ENCODE data around the gene PDZD2. TPM values are rescaled to one million over a fixed set of nuclear protein-coding genes. Genes with fewer than 3 reads are reported as not detected.

The PDZD2 gene
- total and polyA plus RNA-seq, 4 experiments from 2014 or later, result 0.07 to 1.1 (median 0.68) TPM

- H3K27ac ChIP-seq (ENCODE audit: low read depth, low read length), result no peak overlapping the region
- peaks cover 0 to 5% of the 10 kb centered on the region in 2 donors for H3K9me3 ChIP-seq (ENCODE audit: control insufficient read depth in 1 of 2, low read length in 2 of 2)
- Mint-ChIP-seq H3K4me1 (peaks cover 2 to 18% (median 15%) of the 10 kb centered on the region in 4 donors), H3K9me3 (peaks cover 0 to 18% (median 13%) of the 10 kb centered on the region in 8 donors), H3K27ac (peak overlapping the region in 1 of 7 donors; percentile 55), H3K4me3 (peak overlapping the region; percentile 61 to 81 (median 75)), H3K36me3 (peaks cover 0 to 5% of the 10 kb centered on the region in 2 donors), H3K27me3 (peaks cover 24 to 29% of the 10 kb centered on the region in 2 donors)
- intact Hi-C loops (cut with micrococcal nuclease), result no loop called here
- CTCF ChIA-PET (ENCODE audit: partially characterized antibody), result interaction anchor here (1.3 kb wide), 1 partner anchor 238 kb away, joined by 4 read pairs; no protein-coding TSS in a partner anchor
- no peak overlapping the region for H3K4me3 ChIP-seq (ENCODE audit: low read length in 2 of 2)
- no peak for DNase-seq
- H3K27me3 ChIP-seq (ENCODE audit: insufficient read depth, low read length), result no peaks in the 10 kb centered on the region
- POLR2A ChIA-PET (ENCODE audit: partially characterized antibody), result no interaction called here
- no peaks in the 10 kb centered on the region for H3K36me3 ChIP-seq (ENCODE audit: insufficient read depth, low read length)
- H3K4me1 ChIP-seq (ENCODE audit: insufficient read depth, low read length), result peaks cover 11% of the 10 kb centered on the region
Measured at GRCh38 chr5:31854181-31855133, 215.5 kb downstream of the PDZD2 start.

- no peak overlapping the region for H3K27ac ChIP-seq (ENCODE audit: low read depth, low read length)
- Mint-ChIP-seq H3K4me3 (peak overlapping the region; percentile 43 to 86 (median 68)), H3K4me1 (peaks cover 2 to 18% (median 15%) of the 10 kb centered on the region in 4 donors), H3K9me3 (peaks cover 0 to 28% (median 22%) of the 10 kb centered on the region in 8 donors), H3K27me3 (peaks cover 24 to 30% of the 10 kb centered on the region in 2 donors), H3K36me3 (peaks cover 1 to 7% of the 10 kb centered on the region in 2 donors), H3K27ac (peak overlapping the region in 3 of 7 donors; percentile 11 to 55 (median 53))
- CTCF ChIA-PET (ENCODE audit: partially characterized antibody), result interaction anchor here (1.3 kb wide), 1 partner anchor 237 kb away, joined by 4 read pairs; no protein-coding TSS in a partner anchor
- no peak for DNase-seq
- intact Hi-C loops (cut with micrococcal nuclease), result no loop called here
- peaks cover 0 to 5% of the 10 kb centered on the region in 2 donors for H3K9me3 ChIP-seq (ENCODE audit: control insufficient read depth in 1 of 2, low read length in 2 of 2)
- peaks cover 11% of the 10 kb centered on the region for H3K4me1 ChIP-seq (ENCODE audit: insufficient read depth, low read length)
- H3K4me3 ChIP-seq (ENCODE audit: low read length in 2 of 2), result no peak overlapping the region
- POLR2A ChIA-PET (ENCODE audit: partially characterized antibody), result no interaction called here
- no peaks in the 10 kb centered on the region for H3K36me3 ChIP-seq (ENCODE audit: insufficient read depth, low read length)
- no peaks in the 10 kb centered on the region for H3K27me3 ChIP-seq (ENCODE audit: insufficient read depth, low read length)
Measured at GRCh38 chr5:31855134-31856040, 216.5 kb downstream of the PDZD2 start.

GRCh38 chr5:31859096-31859495 is 220.2 kb downstream of the PDZD2 start:
- intact Hi-C loops (cut with micrococcal nuclease), result no loop called here
- peaks cover 17 to 23% of the 10 kb centered on the region in 2 donors for H3K27me3 Mint-ChIP-seq
- no peak overlapping the region for H3K27ac Mint-ChIP-seq
- no peak for DNase-seq
- peaks cover 2 to 7% of the 10 kb centered on the region in 2 donors for H3K36me3 Mint-ChIP-seq
- Histone ChIP-seq H3K9me3 (ENCODE audit: control insufficient read depth in 1 of 2, low read length in 2 of 2) (peaks cover 0 to 5% of the 10 kb centered on the region in 2 donors), H3K4me3 (ENCODE audit: low read length in 2 of 2) (no peak overlapping the region), H3K27ac (ENCODE audit: low read depth, low read length) (no peak overlapping the region), H3K4me1 (ENCODE audit: insufficient read depth, low read length) (peaks cover 11% of the 10 kb centered on the region), H3K36me3 (ENCODE audit: insufficient read depth, low read length) (no peaks in the 10 kb centered on the region), H3K27me3 (ENCODE audit: insufficient read depth, low read length) (no peaks in the 10 kb centered on the region)
- no peak overlapping the region for H3K4me3 Mint-ChIP-seq
- ChIA-PET POLR2A (ENCODE audit: partially characterized antibody) (no interaction called here), CTCF (ENCODE audit: partially characterized antibody) (no interaction called here)
- peaks cover 0 to 40% (median 31%) of the 10 kb centered on the region in 8 donors for H3K9me3 Mint-ChIP-seq
- peaks cover 4 to 16% (median 13%) of the 10 kb centered on the region in 4 donors for H3K4me1 Mint-ChIP-seq

GRCh38 chr5:31860278-31860677 is 221.3 kb downstream of the PDZD2 start:
- Histone ChIP-seq H3K27ac (ENCODE audit: low read depth, low read length) (no peak overlapping the region), H3K27me3 (ENCODE audit: insufficient read depth, low read length) (no peaks in the 10 kb centered on the region), H3K4me3 (ENCODE audit: low read length in 2 of 2) (no peak overlapping the region), H3K36me3 (ENCODE audit: insufficient read depth, low read length) (no peaks in the 10 kb centered on the region), H3K4me1 (ENCODE audit: insufficient read depth, low read length) (peaks cover 2% of the 10 kb centered on the region), H3K9me3 (ENCODE audit: control insufficient read depth in 1 of 2, low read length in 2 of 2) (peaks cover 0 to 5% of the 10 kb centered on the region in 2 donors)
- CTCF ChIA-PET (ENCODE audit: partially characterized antibody), result no interaction called here
- Mint-ChIP-seq H3K36me3 (peaks cover 2 to 7% of the 10 kb centered on the region in 2 donors), H3K27me3 (peaks cover 11 to 19% of the 10 kb centered on the region in 2 donors), H3K27ac (no peak overlapping the region), H3K9me3 (peaks cover 0 to 42% (median 31%) of the 10 kb centered on the region in 8 donors), H3K4me3 (no peak overlapping the region), H3K4me1 (peaks cover 2 to 9% (median 4%) of the 10 kb centered on the region in 4 donors)
- intact Hi-C loops (cut with micrococcal nuclease), result no loop called here
- no peak for DNase-seq
- POLR2A ChIA-PET (ENCODE audit: partially characterized antibody), result no interaction called here

DNA sequence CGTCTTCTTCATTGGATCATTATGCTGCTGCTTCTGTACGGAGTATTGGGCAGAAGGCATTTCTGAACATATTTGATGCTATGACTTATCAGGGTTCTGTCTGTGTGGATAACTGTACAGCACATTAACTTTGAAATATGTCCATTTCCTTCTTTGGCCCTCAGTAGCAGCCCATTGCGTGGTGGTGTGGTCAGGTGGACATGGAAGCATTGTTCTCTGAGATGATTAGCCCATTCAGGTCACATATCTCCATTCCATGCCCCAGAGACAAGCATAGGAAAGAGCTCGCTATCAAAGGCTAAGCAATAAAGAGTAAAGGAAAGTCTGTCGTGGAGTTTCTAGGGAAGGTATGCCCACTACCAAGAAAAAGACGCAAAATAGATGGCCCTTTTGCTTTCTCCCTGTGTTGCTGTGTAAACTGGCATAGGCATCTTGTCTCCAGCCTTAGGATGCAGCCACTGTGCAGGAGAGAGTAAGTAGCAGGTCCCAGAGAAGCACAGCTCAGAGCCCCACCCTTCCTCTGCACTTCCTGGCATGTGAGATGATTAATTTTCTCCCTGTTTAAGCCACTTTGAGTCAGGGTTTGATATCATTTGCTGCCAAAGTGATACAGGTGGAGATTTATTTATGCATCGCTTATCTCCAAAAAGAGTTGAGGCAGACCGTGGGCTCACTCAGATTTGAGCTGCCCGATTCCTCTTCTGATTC is 221.9 kb downstream of the PDZD2 start:
- Mint-ChIP-seq H3K4me1 (peaks cover 0 to 3% (median under 1%) of the 10 kb centered on the region in 4 donors), H3K9me3 (peaks cover 0 to 42% (median 31%) of the 10 kb centered on the region in 8 donors), H3K4me3 (peak overlapping the region in 1 of 8 donors; percentile 17), H3K27ac (no peak overlapping the region), H3K36me3 (peaks cover 2 to 7% of the 10 kb centered on the region in 2 donors), H3K27me3 (peaks cover 6 to 14% of the 10 kb centered on the region in 2 donors)
- Histone ChIP-seq H3K27me3 (ENCODE audit: insufficient read depth, low read length) (no peaks in the 10 kb centered on the region), H3K4me1 (ENCODE audit: insufficient read depth, low read length) (no peaks in the 10 kb centered on the region), H3K9me3 (ENCODE audit: control insufficient read depth in 1 of 2, low read length in 2 of 2) (peaks cover 0 to 5% of the 10 kb centered on the region in 2 donors), H3K36me3 (ENCODE audit: insufficient read depth, low read length) (no peaks in the 10 kb centered on the region), H3K27ac (ENCODE audit: low read depth, low read length) (no peak overlapping the region), H3K4me3 (ENCODE audit: low read length in 2 of 2) (no peak overlapping the region)
- DNase-seq, result no peak
- ChIA-PET POLR2A (ENCODE audit: partially characterized antibody) (no interaction called here), CTCF (ENCODE audit: partially characterized antibody) (no interaction called here)
- intact Hi-C loops (cut with micrococcal nuclease), result no loop called here

DNA sequence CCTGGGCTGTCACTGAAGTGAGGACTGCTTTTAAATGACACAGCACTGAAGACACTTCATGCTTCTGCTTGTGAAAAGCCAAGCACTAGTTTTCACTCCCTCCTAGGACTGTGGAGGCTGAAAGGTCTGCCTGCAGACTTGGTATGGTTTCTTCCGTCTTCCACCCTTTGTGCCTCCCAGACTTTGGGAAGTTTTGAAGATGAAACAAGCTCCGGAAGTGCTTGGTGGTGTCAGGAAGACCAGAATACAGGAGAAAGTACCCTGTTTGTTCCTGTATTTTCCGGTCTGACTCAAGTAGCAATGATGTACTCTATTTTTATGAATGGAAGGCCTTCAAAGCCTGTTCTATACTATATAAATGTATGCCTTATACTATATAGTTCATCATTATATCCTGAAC is 222.7 kb downstream of the PDZD2 start:
- intact Hi-C loops (cut with micrococcal nuclease), result no loop called here
- CTCF ChIA-PET (ENCODE audit: partially characterized antibody), result no interaction called here
- H3K4me1 Mint-ChIP-seq, result peaks cover 0 to 3% (median under 1%) of the 10 kb centered on the region in 4 donors
- H3K27ac ChIP-seq (ENCODE audit: low read depth, low read length), result no peak overlapping the region
- H3K4me3 Mint-ChIP-seq, result no peak overlapping the region
- peaks cover 0 to 42% (median 31%) of the 10 kb centered on the region in 8 donors for H3K9me3 Mint-ChIP-seq
- H3K4me1 ChIP-seq (ENCODE audit: insufficient read depth, low read length), result no peaks in the 10 kb centered on the region
- H3K9me3 ChIP-seq (ENCODE audit: control insufficient read depth in 1 of 2, low read length in 2 of 2), result peaks cover 0 to 5% of the 10 kb centered on the region in 2 donors
- H3K4me3 ChIP-seq (ENCODE audit: low read length in 2 of 2), result no peak overlapping the region
- H3K27me3 ChIP-seq (ENCODE audit: insufficient read depth, low read length), result no peaks in the 10 kb centered on the region
- peaks cover 2 to 7% of the 10 kb centered on the region in 2 donors for H3K36me3 Mint-ChIP-seq
- POLR2A ChIA-PET (ENCODE audit: partially characterized antibody), result no interaction called here
- DNase-seq, result no peak
- H3K36me3 ChIP-seq (ENCODE audit: insufficient read depth, low read length), result no peaks in the 10 kb centered on the region
- peaks cover 8 to 12% of the 10 kb centered on the region in 2 donors for H3K27me3 Mint-ChIP-seq
- H3K27ac Mint-ChIP-seq, result no peak overlapping the region
